ENCODE measurements around the gene ITPK1.
"Not testable (repeated sequence)": the region's sequence is repeated elsewhere in the genome, so short reads cannot be mapped to it uniquely, and the experiment has no call there.

The ITPK1 gene

GRCh38 chr14:93084866-93085857 is 30.6 kb downstream of the ITPK1 start:
- no peak for DNase-seq (ENCODE audit: low read depth)

GRCh38 chr14:93084402-93084801 is 31.3 kb downstream of the ITPK1 start:
- no peak for DNase-seq (ENCODE audit: low read depth)

GRCh38 chr14:93083917-93084316 is 31.8 kb downstream of the ITPK1 start:
- DNase-seq (ENCODE audit: low read depth): no peak

- no peak for DNase-seq (ENCODE audit: low read depth)
Measured at GRCh38 chr14:93082576-93083001, 33.1 kb downstream of the ITPK1 start.

- DNase-seq (ENCODE audit: low read depth): peak; percentile 30
Measured at GRCh38 chr14:93081876-93082570, 33.7 kb downstream of the ITPK1 start.

GRCh38 chr14:93079865-93080403 is 35.8 kb downstream of the ITPK1 start:
- DNase-seq (ENCODE audit: low read depth): no peak

- DNase-seq (ENCODE audit: low read depth): no peak
Measured at GRCh38 chr14:93079321-93079720, 36.4 kb downstream of the ITPK1 start.

GRCh38 chr14:93078870-93079269 is 36.9 kb downstream of the ITPK1 start:
- no peak for DNase-seq (ENCODE audit: low read depth)

GRCh38 chr14:93076755-93077154 is 39.0 kb downstream of the ITPK1 start:
- no peak for DNase-seq (ENCODE audit: low read depth)

- no peak for DNase-seq (ENCODE audit: low read depth)
Measured at GRCh38 chr14:93075891-93076290, 39.8 kb downstream of the ITPK1 start.

- no peak for DNase-seq (ENCODE audit: low read depth)
Measured at GRCh38 chr14:93073910-93074769, 41.6 kb downstream of the ITPK1 start.

- no peak for DNase-seq (ENCODE audit: low read depth)
Measured at GRCh38 chr14:93073358-93073707, 42.4 kb downstream of the ITPK1 start.

GRCh38 chr14:93072659-93073357 is 42.9 kb downstream of the ITPK1 start:
- DNase-seq (ENCODE audit: low read depth): no peak

- no peak for DNase-seq (ENCODE audit: low read depth)
Measured at GRCh38 chr14:93068711-93069110, 47.0 kb downstream of the ITPK1 start.

- no peak for DNase-seq (ENCODE audit: low read depth)
Measured at GRCh38 chr14:93067088-93067487, 48.6 kb downstream of the ITPK1 start.

- DNase-seq (ENCODE audit: low read depth): no peak
Measured at GRCh38 chr14:93065272-93065730, 50.4 kb downstream of the ITPK1 start.

- no peak for DNase-seq (ENCODE audit: low read depth)
Measured at GRCh38 chr14:93064411-93065271, 51.1 kb downstream of the ITPK1 start.

GRCh38 chr14:93063393-93063792 is 52.3 kb downstream of the ITPK1 start:
- no peak for DNase-seq (ENCODE audit: low read depth)

- DNase-seq (ENCODE audit: low read depth): no peak
Measured at GRCh38 chr14:93062890-93063289, 52.8 kb downstream of the ITPK1 start.

GRCh38 chr14:93062013-93062412 is 53.7 kb downstream of the ITPK1 start:
- not testable (repeated sequence) for DNase-seq (ENCODE audit: low read depth)
